ENCODE results near the gene CNR2.

GRCh38 chr1:23838401-23838866, 74.7 kb downstream of the CNR2 start:
- TF ChIP-seq CTCF (conservative IDR thresholded peaks at IDR 0.05; ENCODE audit: low read length) (no peak), EZH2phosphoT487 (IDR thresholded peaks at IDR 0.05; ENCODE audit: borderline replicate concordance) (no peak)
